DND-41 (cell line): ENCODE results near the gene TRIM40.

Source experiments
- ATAC-seq: fragments of 200-7000 bp; cut with Tn5 transposase; 3 replicates; pipeline ENCODE4 v1.9.1; 2021; ENCODE audit warnings: low read depth; ENCODE audit not compliant: insufficient read depth
- DNase-seq: peaks from one replicate; pipeline ENCODE4 v3.0.0-alpha.2; 2020
- H2AFZ ChIP-seq: 2 replicates; pipeline ENCODE4 v1.6.0; 2012; ENCODE audit warnings: low read depth, low read length
- H3K27ac ChIP-seq: 2 replicates; pipeline ENCODE4 v1.5.1; 2012; ENCODE audit warnings: low read length, inconsistent platforms
- H3K27me3 ChIP-seq: fragments of 200-600 bp; sonication (generic); 2 replicates; pipeline ENCODE4 v1.6.0; 2012; ENCODE audit warnings: low read length, mild to moderate bottlenecking, inconsistent platforms; ENCODE audit not compliant: insufficient read depth, poor library complexity
- H3K36me3 ChIP-seq: 2 replicates; pipeline ENCODE4 v1.5.1; 2012; ENCODE audit warnings: low read length, inconsistent platforms; ENCODE audit not compliant: insufficient read depth
- H3K4me1 ChIP-seq: 2 replicates; pipeline ENCODE4 v1.5.1; 2012; ENCODE audit warnings: mild to moderate bottlenecking, low read length; ENCODE audit not compliant: insufficient read depth
- H3K4me2 ChIP-seq: 2 replicates; pipeline ENCODE4 v1.6.0; 2012; ENCODE audit warnings: mild to moderate bottlenecking, moderate library complexity, low read length, inconsistent platforms; ENCODE audit not compliant: insufficient read depth
- H3K4me3 ChIP-seq, 2 experiments: fragments of 200-600 bp in 1 of 2; shearing (Covaris generic) in 1 of 2; 2 replicates each; pipeline ENCODE4 v1.5.1; 2012 to 2016; ENCODE audit warnings: inconsistent platforms in 2 of 2, low read length in 2 of 2, mild to moderate bottlenecking in 2 of 2, low read depth in 1 of 2, moderate library complexity in 1 of 2
- H3K79me2 ChIP-seq: 2 replicates; pipeline ENCODE4 v1.6.0; 2012; ENCODE audit warnings: low read length, inconsistent platforms; ENCODE audit not compliant: insufficient read depth
- H3K9ac ChIP-seq: 2 replicates; pipeline ENCODE4 v1.6.0; 2012; ENCODE audit warnings: low read depth, mild to moderate bottlenecking, inconsistent platforms, low read length, moderate library complexity
- H3K9me3 ChIP-seq: 2 replicates; pipeline ENCODE4 v1.5.1; 2012; ENCODE audit warnings: low read length, moderate library complexity, mild to moderate bottlenecking, inconsistent platforms; ENCODE audit not compliant: insufficient read depth, severe bottlenecking
- H4K20me1 ChIP-seq: 2 replicates; pipeline ENCODE4 v1.6.0; 2012; ENCODE audit warnings: low read length; ENCODE audit not compliant: insufficient read depth
- EZH2 ChIP-seq: IDR thresholded peaks from 3 replicates; pipeline ENCODE4 v1.6.1; 2012; ENCODE audit warnings: borderline replicate concordance, low read depth, mild to moderate bottlenecking, moderate library complexity, low read length, inconsistent platforms; ENCODE audit not compliant: severe bottlenecking
- TF ChIP-seq, protein P1 (sequence below): IDR thresholded peaks from 2 replicates; pipeline ENCODE4 v1.5.1; 2012; ENCODE audit warnings: borderline replicate concordance, low read length, moderate library complexity, mild to moderate bottlenecking; ENCODE audit not compliant: poor library complexity, severe bottlenecking; ENCODE audit errors: extremely low read depth

The TRIM40 gene

GRCh38 chr6:30155520-30156261 is 19.8 kb downstream of the TRIM40 start:
- Histone ChIP-seq H3K9ac (no peak overlapping the region), H3K79me2 (no peaks in the 10 kb centered on the region), H4K20me1 (peaks cover 2% of the 10 kb centered on the region; the same call in 1 of the 2 replicates), H3K27me3 (peaks cover 23% of the 10 kb centered on the region), H3K36me3 (no peaks in the 10 kb centered on the region), H3K4me2 (no peak overlapping the region), H3K9me3 (no peaks in the 10 kb centered on the region), H3K27ac (no peak overlapping the region), H2AFZ (no peak overlapping the region), H3K4me1 (no peaks in the 10 kb centered on the region), H3K4me3 (no peak overlapping the region)
- no peak for DNase-seq
- TF ChIP-seq EZH2, result no peak
- TF ChIP-seq, protein P1, sequence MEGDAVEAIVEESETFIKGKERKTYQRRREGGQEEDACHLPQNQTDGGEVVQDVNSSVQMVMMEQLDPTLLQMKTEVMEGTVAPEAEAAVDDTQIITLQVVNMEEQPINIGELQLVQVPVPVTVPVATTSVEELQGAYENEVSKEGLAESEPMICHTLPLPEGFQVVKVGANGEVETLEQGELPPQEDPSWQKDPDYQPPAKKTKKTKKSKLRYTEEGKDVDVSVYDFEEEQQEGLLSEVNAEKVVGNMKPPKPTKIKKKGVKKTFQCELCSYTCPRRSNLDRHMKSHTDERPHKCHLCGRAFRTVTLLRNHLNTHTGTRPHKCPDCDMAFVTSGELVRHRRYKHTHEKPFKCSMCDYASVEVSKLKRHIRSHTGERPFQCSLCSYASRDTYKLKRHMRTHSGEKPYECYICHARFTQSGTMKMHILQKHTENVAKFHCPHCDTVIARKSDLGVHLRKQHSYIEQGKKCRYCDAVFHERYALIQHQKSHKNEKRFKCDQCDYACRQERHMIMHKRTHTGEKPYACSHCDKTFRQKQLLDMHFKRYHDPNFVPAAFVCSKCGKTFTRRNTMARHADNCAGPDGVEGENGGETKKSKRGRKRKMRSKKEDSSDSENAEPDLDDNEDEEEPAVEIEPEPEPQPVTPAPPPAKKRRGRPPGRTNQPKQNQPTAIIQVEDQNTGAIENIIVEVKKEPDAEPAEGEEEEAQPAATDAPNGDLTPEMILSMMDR, result no peak
- no peak for ATAC-seq

DNA sequence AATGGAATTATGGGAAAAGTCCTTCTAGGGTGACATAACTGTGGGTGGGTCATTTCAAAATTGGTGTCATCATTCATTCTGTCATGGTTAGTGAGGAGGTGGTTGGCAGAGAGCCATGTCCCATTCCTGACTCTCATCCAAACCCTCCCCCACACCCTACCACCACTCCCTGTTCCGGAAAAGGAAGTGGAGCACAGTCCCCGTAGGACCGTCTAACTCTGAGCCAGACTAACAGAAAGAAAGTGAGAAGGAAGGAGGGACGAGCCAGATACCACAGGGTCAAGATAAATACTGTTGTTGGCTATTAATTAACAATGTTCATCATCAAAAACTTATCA is 20.3 kb downstream of the TRIM40 start:
- H3K9ac ChIP-seq, result no peak overlapping the region
- H3K27ac ChIP-seq, result no peak overlapping the region
- DNase-seq, result no peak
- no peak overlapping the region for H2AFZ ChIP-seq
- no peaks in the 10 kb centered on the region for H3K79me2 ChIP-seq
- peaks cover 23% of the 10 kb centered on the region for H3K27me3 ChIP-seq
- no peaks in the 10 kb centered on the region for H3K9me3 ChIP-seq
- peaks cover 2% of the 10 kb centered on the region; the same call in 1 of the 2 replicates for H4K20me1 ChIP-seq
- no peak for ATAC-seq
- no peaks in the 10 kb centered on the region for H3K4me1 ChIP-seq
- no peaks in the 10 kb centered on the region for H3K36me3 ChIP-seq
- H3K4me2 ChIP-seq, result no peak overlapping the region
- no peak overlapping the region for H3K4me3 ChIP-seq
- no peak for TF ChIP-seq EZH2
- TF ChIP-seq, protein P1, result no peak

DNA sequence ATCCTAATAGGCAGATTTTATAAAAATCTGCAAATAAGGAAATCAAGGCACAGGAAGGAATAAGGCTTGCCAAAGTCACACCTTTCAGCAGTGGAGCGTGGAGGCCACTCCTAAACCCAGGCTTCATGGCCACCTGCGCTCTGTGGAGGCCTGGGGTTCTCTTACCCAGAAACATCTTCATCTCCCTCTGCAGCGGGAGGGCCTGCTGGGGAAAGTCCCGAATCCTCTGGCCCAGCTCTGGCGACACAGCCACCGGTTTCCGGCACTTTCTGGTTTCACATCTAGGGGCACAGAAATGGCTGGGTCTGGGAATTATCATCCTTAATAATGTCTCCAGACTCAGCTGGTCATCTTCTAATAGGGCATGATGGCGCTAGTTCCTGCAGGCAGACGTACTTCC is 20.8 kb downstream of the TRIM40 start:
- DNase-seq, result no peak
- Histone ChIP-seq H2AFZ (no peak overlapping the region), H3K4me3 (no peak overlapping the region), H3K4me1 (no peaks in the 10 kb centered on the region), H3K79me2 (no peaks in the 10 kb centered on the region), H3K9ac (no peak overlapping the region), H3K27ac (no peak overlapping the region), H3K4me2 (no peak overlapping the region), H3K36me3 (no peaks in the 10 kb centered on the region), H4K20me1 (peaks cover 2% of the 10 kb centered on the region; the same call in 1 of the 2 replicates), H3K27me3 (peaks cover 23% of the 10 kb centered on the region), H3K9me3 (no peaks in the 10 kb centered on the region)
- ATAC-seq, result no peak
- TF ChIP-seq, protein P1, result no peak
- no peak for TF ChIP-seq EZH2

- no peak overlapping the region for H3K4me2 ChIP-seq
- H3K9me3 ChIP-seq, result no peaks in the 10 kb centered on the region
- peaks cover 2% of the 10 kb centered on the region; the same call in 1 of the 2 replicates for H4K20me1 ChIP-seq
- DNase-seq, result no peak
- no peaks in the 10 kb centered on the region for H3K4me1 ChIP-seq
- H3K36me3 ChIP-seq, result no peaks in the 10 kb centered on the region
- ATAC-seq, result no peak
- H3K27ac ChIP-seq, result no peak overlapping the region
- no peak for TF ChIP-seq EZH2
- TF ChIP-seq, protein P1, result no peak
- no peak overlapping the region for H2AFZ ChIP-seq
- no peaks in the 10 kb centered on the region for H3K79me2 ChIP-seq
- H3K27me3 ChIP-seq, result peaks cover 20% of the 10 kb centered on the region
- no peak overlapping the region for H3K9ac ChIP-seq
- H3K4me3 ChIP-seq, result no peak overlapping the region
Observed at GRCh38 chr6:30157581-30157980, 21.6 kb downstream of the TRIM40 start.
